Right lobe of liver (tissue), 6 donors: ENCODE measurements around the gene CEMP1. TPM values are rescaled to one million over a fixed set of nuclear protein-coding genes. Genes with fewer than 3 reads are reported as not detected.
A peak's percentile ranks its signal among the peaks of the same experiment; 100 is the strongest.

Experiments used
- ATAC-seq, 4 donors: fragments of 200-7000 bp; cut with Tn5 transposase; one replicate each; pipeline ENCODE4 v1.9.1; 2020; ENCODE audit warnings: mild to moderate bottlenecking in 4 of 4, moderate library complexity in 4 of 4
- DNase-seq, 3 donors: peaks; one replicate each; pipeline ENCODE4 v3.0.0-alpha.2; 2020
- H3K27ac ChIP-seq, 3 donors: fragments of 200-600 bp; one replicate each; pipeline ENCODE4 v1.8.0; 2022
- H3K27me3 ChIP-seq, 2 donors: fragments of 200-600 bp; one replicate each; pipeline ENCODE4 v1.8.0; 2022
- H3K36me3 ChIP-seq, 4 donors: fragments of 200-600 bp; sonication (generic) in 1 of 4; one replicate each; pipeline versions ENCODE4 v1.5.1 to v1.8.0; 2017 to 2022; ENCODE audit warnings: control low read depth in 1 of 4
- H3K4me1 ChIP-seq, 4 donors: fragments of 200-600 bp; sonication (generic) in 1 of 4; one replicate each; pipeline versions ENCODE4 v1.5.1 to v1.8.0; 2017 to 2022; ENCODE audit warnings: control low read depth in 1 of 4
- H3K4me3 ChIP-seq, 3 donors: fragments of 200-600 bp; one replicate each; pipeline ENCODE4 v1.8.0; 2022
- H3K9me3 ChIP-seq, 4 donors: fragments of 200-600 bp; sonication (generic) in 1 of 4; one replicate each; pipeline versions ENCODE4 v1.5.1 to v1.8.0; 2017 to 2022; ENCODE audit warnings: control low read depth in 1 of 4
- CTCF ChIP-seq, 4 donors: fragments of 200-600 bp in 3 of 4; fragments of 450-650 bp in 1 of 4; IDR thresholded peaks; one replicate each; pipeline versions ENCODE4 v1.5.1 to v1.8.0; 2016 to 2022; ENCODE audit warnings: antibody characterized with exemption in 4 of 4, mild to moderate bottlenecking in 2 of 4
- POLR2A ChIP-seq: fragments of 450-650 bp; IDR thresholded peaks from one replicate; pipeline ENCODE4 v1.6.1; 2017; ENCODE audit warnings: antibody characterized with exemption, mild to moderate bottlenecking
- WGBS: methylation state at CpG from one replicate; pipeline ENCODE4 v1.1.6; 2018; ENCODE audit warnings: low coverage, low lambda C conversion rate; ENCODE audit not compliant: insufficient coverage; ENCODE audit errors: missing lambda C conversion rate; 5-methylcytosine and 5-hydroxymethylcytosine counted together
- intact Hi-C, 2 donors: fragments of 100-400 bp; cut with DNase I; formaldehyde crosslinking; loops; one replicate each; pipeline versions ENCODE4 v1.11.2 to v1.14.1; 2022
- total RNA-seq, 6 experiments: library from RNA; depleted of rRNA in 2 of 6; stranded (reverse); fragments of >200 nt in 2 of 6; fragmentation: NEBNext Ultra II Directional in 3 of 6; extraction: Animal tissue kit (Norgen Biotek cat#: 25700) in 3 of 6; gene quantifications; one replicate each; pipeline versions ENCODE4 v1.1.0 to v1.2.4, GENCODE V29; 2016 to 2023
- donor health status: DM: no; HTN: yes; CAD: no.
- donor health status: DM: no; HTN: no; CAD: no.
- donor health status: DM: no; HTN: no; CAD: no.
- donor health status: DM: no; HTN: yes; CAD: no.
- donor health status: DM: no; HTN: yes; CAD: no.

Gene CEMP1
- total RNA-seq, 6 experiments from 2014 or later: 0.22 to 0.29 TPM; not detected in 4

- Histone ChIP-seq H3K27ac (peak overlapping the region in 2 of 3 donors; percentile 92 to 99), H3K9me3 (no peaks in the 10 kb centered on the region), H3K4me1 (peaks cover 0 to 19% (median 4%) of the 10 kb centered on the region in 4 donors), H3K36me3 (peaks cover 0 to 16% (median 4%) of the 10 kb centered on the region in 4 donors), H3K4me3 (no peak overlapping the region), H3K27me3 (no peaks in the 10 kb centered on the region)
- intact Hi-C loops: no loop called here
- WGBS: no CpG with 5 or more reads among the region's 14 CpGs
- ATAC-seq (no peak), DNase-seq (peak in 1 of 3 donors; percentile 57)
- TF ChIP-seq POLR2A: no peak
- TF ChIP-seq CTCF (IDR thresholded peaks at IDR 0.05): no peak
Measured at GRCh38 chr16:2530629-2531318, 434 bp downstream of the CEMP1 start.

- TF ChIP-seq CTCF (IDR thresholded peaks at IDR 0.05) (no peak), POLR2A (no peak)
- peak in 2 of 3 donors; percentile 25 to 59 for DNase-seq
- intact Hi-C loops: no loop called here
- Histone ChIP-seq H3K4me1 (peaks cover 0 to 25% (median 5%) of the 10 kb centered on the region in 4 donors), H3K27ac (no peak overlapping the region), H3K9me3 (no peaks in the 10 kb centered on the region), H3K36me3 (peaks cover 0 to 16% (median 4%) of the 10 kb centered on the region in 4 donors), H3K27me3 (no peaks in the 10 kb centered on the region), H3K4me3 (no peak overlapping the region)
- 90% methylated on average over 2 of the region's 15 CpGs for WGBS
- ATAC-seq: no peak
Measured at GRCh38 chr16:2529961-2530628, 1.1 kb downstream of the CEMP1 start.

DNA sequence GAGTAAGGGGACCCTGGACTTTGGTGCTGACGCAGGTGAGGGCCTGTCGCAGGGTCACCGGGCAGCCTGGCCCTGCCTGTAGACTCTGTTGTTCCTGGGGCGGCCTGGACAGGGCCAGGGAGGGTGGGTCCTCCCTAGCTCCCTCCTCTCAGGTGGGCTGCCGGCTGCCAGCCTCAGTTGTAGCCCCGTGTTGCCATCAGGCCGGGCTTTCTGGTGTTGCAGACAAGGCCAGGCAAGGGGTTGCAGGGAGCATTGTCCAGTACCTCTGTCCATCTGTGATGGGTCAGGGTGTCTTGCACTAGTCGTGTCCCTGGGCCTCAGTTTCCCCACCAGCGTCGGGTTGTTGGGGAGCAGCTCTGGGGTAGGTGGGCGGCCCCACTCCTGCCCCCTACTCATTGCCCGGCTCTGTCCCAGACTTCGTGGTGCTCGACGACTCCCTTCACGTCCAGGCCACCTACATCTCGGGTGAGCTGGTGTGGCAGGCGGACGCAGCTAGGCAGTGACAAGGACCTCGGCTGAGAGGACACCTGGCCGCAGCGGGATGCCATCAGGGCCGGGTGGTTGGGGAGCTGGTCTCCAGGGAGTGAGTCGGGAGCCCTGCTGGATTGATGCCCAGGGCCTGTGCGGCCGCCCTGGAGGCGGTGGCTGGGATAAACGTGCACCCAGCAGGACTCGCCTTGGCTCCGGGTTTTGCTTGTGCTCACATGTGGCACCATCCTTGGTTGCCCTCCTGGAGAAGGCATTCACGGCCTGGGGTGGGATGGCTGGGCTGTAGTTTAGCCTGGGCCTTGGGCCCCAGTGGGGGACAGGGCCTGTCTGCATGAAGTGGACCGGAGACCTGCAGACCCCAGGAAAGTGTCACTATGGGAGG is 1.9 kb downstream of the CEMP1 start:
- Histone ChIP-seq H3K27me3 (no peaks in the 10 kb centered on the region), H3K4me3 (no peak overlapping the region), H3K36me3 (peaks cover 0 to 16% (median 4%) of the 10 kb centered on the region in 4 donors), H3K9me3 (no peaks in the 10 kb centered on the region), H3K4me1 (peaks cover 0 to 33% (median 9%) of the 10 kb centered on the region in 4 donors), H3K27ac (no peak overlapping the region)
- TF ChIP-seq CTCF (IDR thresholded peaks at IDR 0.05) (peak in 2 of 4 donors; percentile 8), POLR2A (no peak)
- WGBS: 80% methylated on average over 1 of the region's 32 CpGs
- intact Hi-C loops: no loop called here
- ATAC-seq: no peak
- DNase-seq: peak in 2 of 3 donors; percentile 53 to 63

DNA sequence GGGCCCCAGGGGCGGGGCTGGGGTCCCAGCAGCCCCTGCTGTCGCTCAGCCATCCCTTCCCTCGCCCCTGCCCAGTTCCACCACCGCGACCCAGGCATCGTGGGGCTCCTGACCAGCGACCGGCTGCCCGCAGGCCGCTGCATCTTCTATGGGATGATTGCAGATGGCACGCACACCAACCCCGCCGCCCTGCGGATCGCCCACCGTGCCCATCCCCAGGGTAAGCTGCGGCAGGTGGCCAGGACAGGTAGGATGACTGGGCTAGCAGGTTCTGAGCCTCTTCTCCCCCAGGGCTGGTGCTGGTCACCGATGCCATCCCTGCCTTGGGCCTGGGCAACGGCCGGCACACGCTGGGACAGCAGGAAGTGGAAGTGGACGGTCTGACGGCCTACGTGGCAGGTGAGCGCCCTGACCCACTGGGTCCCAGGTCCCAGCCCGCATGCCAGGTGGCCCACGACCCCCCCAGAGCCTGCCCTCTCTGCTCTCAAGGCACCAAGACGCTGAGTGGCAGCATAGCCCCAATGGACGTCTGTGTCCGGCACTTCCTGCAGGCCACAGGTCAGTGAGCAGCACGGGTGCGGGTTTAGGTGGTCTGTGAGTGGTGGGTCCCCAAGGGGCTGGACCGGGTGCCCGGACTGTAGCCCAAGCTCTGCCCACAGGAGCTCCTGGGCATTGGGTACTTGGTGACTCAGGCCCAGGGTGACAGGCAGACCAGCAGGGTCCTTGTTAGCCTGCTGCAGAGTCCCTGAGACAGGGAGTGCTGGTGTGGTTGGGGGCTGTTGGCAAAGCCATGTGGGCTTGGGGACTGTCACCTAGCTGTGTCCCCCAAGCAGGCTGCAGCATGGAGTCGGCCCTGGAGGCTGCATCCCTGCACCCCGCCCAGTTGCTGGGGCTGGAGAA is 2.8 kb downstream of the CEMP1 start:
- no CpG with 5 or more reads among the region's 36 CpGs for WGBS
- no peak for ATAC-seq
- Histone ChIP-seq H3K9me3 (no peaks in the 10 kb centered on the region), H3K4me1 (peaks cover 0 to 42% (median 13%) of the 10 kb centered on the region in 4 donors), H3K36me3 (peaks cover 0 to 16% (median 4%) of the 10 kb centered on the region in 4 donors), H3K4me3 (no peak overlapping the region), H3K27ac (no peak overlapping the region), H3K27me3 (no peaks in the 10 kb centered on the region)
- DNase-seq: peak in 2 of 3 donors; percentile 19 to 57
- intact Hi-C loops: no loop called here
- TF ChIP-seq POLR2A (no peak), CTCF (IDR thresholded peaks at IDR 0.05) (no peak)
